Bone marrow (tissue), 2 donors: Measurements from ENCODE around the gene TSTD2.

ENCODE experiments used
- DNase-seq, 2 donors: peaks; one replicate each; lab custom pipeline; 2025; lab: John Stamatoyannopoulos, UW

The TSTD2 gene

GRCh38 chr9:97562542-97562941, 70.6 kb downstream of the TSTD2 start:
- no peak for DNase-seq

DNA sequence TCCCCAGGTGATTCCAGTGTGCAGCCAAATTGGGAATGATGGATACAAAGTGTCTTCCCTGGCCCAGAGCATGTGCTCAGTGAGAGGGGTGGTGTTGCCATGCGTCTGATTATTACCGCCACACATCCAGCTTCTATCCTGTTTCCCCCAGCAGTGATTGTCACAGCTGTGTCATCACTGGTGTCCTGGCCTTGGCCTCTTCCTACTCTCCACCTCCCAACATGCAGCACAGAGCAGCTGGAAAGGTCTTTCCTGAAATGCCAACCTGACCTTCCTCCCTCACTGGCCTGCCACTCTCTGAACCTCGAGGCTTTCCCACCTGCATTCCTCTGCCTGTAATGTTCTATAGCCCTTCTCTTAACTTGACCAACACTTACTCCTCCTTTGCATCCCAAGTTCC, 71.7 kb downstream of the TSTD2 start:
- no peak for DNase-seq

DNA sequence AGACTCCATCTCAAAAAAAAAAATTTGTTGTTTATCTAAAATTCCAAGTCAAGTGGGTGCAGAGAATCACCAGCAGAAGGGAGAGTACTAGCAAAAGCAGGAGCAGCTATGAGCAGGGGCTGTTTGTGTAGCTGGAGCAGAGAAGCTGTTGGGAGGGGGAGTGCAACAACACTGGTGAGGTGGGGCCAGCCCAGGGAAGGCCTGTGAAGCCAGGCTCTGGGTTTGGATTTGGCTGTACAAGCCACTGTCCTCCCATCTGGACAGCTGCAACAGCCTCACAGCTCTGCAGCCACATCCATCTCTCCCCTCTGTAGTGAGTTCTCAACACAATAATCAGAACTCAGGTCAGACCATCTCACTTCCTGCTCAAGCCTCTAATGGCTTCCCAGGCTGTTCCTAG, 72.3 kb downstream of the TSTD2 start:
- no peak for DNase-seq

DNA sequence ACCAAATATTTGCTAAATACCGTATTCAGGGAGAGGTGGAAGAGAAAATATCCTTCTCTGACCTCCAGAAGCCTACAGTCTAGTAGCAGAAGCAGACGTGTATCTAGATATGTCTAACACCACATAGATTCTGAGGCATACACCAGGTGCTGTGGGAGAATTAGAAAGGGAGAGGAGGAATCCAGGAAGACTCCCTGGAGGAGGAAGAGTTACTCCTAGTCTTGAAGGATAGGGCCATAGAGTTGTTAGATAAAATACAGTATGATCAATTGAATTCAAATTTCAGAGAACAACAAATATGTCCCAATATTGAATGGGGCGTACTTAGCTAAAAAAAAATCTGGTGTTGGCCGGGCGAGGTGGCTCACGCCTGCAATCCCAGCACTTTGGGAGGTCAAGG, 73.0 kb downstream of the TSTD2 start:
- no peak for DNase-seq

GRCh38 chr9:97559111-97559514, 74.1 kb downstream of the TSTD2 start:
- no peak for DNase-seq

GRCh38 chr9:97558701-97559101, 74.5 kb downstream of the TSTD2 start:
- peak in 1 of 2 donors; percentile 26 for DNase-seq

GRCh38 chr9:97557606-97558095, 75.5 kb downstream of the TSTD2 start:
- DNase-seq: peak in 1 of 2 donors; percentile 15

GRCh38 chr9:97556721-97557605, 76.2 kb downstream of the TSTD2 start:
- no peak for DNase-seq

- DNase-seq: no peak
Measured at GRCh38 chr9:97556036-97556720, 77.0 kb downstream of the TSTD2 start.

DNA sequence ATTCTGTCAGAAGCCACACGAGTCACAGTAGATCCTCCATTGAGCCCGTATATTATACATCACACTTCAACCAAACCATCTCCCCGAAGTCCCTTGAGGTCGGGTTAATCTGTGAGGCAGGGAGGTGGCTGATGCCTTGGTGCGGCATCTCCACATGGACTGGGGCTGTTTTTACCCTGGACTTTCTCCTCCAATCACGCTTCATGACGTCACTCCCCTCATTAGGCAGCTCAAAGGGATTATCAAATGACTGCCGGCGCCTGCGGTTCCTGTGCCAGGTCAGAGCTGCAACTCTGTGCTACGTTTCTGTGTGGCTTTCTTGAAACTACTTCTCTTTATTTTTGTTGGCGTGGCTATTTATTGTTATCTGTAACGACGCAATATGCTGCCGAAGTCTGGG, 78.0 kb downstream of the TSTD2 start:
- DNase-seq: no peak

DNA sequence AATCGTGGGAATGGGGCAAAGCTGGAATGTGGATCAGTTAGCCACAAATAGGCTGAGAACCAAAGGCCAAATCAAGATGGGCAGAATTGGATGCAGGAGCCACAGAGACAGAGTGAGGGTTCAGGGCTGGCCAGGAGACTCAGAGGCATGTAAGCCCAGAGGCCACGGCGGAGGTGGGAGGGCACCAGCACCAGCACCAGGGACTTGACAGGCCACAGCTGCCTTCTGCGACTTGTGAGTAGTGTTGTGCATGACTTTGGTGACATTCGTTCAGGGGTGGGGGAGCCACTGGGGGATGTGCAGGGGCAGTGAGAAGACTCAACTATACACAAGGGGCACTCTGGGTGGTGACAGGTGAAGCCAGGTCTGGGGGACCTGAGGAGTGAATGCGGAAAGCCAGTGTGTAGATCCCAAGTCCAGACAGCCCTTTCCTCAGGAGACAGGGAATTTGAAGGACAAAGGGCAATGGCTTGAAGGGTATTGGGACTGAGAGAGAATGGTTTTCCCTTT, 78.5 kb downstream of the TSTD2 start:
- no peak for DNase-seq

GRCh38 chr9:97553841-97554240, 79.3 kb downstream of the TSTD2 start:
- DNase-seq: no peak

- no peak for DNase-seq
Measured at GRCh38 chr9:97553141-97553540, 80.0 kb downstream of the TSTD2 start.

DNA sequence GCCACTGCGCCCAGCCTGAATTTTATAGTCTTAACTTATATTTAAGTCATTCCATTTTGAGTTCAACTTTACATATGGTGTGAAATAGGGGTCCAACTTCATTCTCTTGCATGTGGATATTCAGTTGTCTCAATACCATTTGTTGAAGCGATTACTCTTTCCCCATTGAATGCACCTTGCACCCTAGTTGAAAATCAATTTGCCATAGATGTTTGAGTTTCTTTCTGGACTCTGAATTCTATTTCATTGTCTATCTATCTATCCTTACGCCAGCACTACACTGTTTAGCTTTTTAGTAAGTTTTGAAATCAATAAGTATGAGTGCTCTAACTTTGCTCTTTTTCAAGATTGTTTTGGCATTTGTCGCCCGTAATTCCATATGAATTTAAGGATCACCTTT, 81.9 kb downstream of the TSTD2 start:
- DNase-seq: no peak

DNA sequence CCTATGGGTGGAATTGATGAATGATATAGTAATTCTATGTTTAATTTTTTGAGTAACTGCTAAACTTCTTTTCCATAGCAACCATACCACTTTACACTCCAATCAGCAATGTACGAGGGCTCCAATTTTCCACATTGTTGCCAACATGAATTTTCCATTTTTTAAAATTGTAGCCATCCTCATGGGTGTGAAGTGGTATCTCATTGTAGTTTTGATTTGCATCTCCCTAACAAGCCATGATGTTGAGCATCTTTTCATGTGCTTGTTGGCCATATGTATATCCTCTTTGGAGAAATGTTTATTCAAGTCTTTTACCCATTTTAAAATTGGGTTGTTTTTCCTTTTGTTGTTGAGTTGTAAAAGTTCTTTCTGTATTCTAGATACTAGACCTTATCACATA, 82.8 kb downstream of the TSTD2 start:
- no peak for DNase-seq
